Liver (tissue), 9 donors: ENCODE results near the gene CCDC186. TPM values are rescaled to one million over a fixed set of nuclear protein-coding genes. Genes with fewer than 3 reads are reported as not detected.

Experiments used
- DNase-seq: peaks from one replicate; pipeline ENCODE4 v3.0.0-alpha.2; 2017; ENCODE audit warnings: low spot score
- H3K27ac ChIP-seq, 2 donors: one replicate each; pipeline ENCODE4 v1.7.0; 2013; ENCODE audit warnings: inconsistent platforms in 2 of 2, low read length in 2 of 2, control low read depth in 1 of 2, low read depth in 1 of 2, mild to moderate bottlenecking in 1 of 2
- H3K27me3 ChIP-seq, 4 donors: one replicate each; pipeline versions ENCODE4 v1.6.1 to v1.7.0; 2013; ENCODE audit warnings: low read length in 3 of 4, inconsistent platforms in 1 of 4, mild to moderate bottlenecking in 1 of 4, moderate library complexity in 1 of 4; ENCODE audit not compliant: control insufficient read depth in 4 of 4, insufficient read depth in 4 of 4
- H3K36me3 ChIP-seq, 4 donors: one replicate each; pipeline versions ENCODE4 v1.6.1 to v1.7.0; 2013; ENCODE audit warnings: low read length in 3 of 4, mild to moderate bottlenecking in 3 of 4, low read depth in 1 of 4, moderate library complexity in 1 of 4; ENCODE audit not compliant: control insufficient read depth in 4 of 4, insufficient read depth in 3 of 4
- H3K4me1 ChIP-seq, 4 donors: one replicate each; pipeline versions ENCODE4 v1.6.1 to v1.7.0; 2013; ENCODE audit warnings: low read length in 3 of 4, mild to moderate bottlenecking in 3 of 4, moderate library complexity in 1 of 4; ENCODE audit not compliant: control insufficient read depth in 4 of 4, insufficient read depth in 4 of 4
- H3K4me3 ChIP-seq, 3 donors: one replicate each; pipeline versions ENCODE4 v1.6.1 to v1.7.0; 2013; ENCODE audit warnings: low read length in 3 of 3, control low read depth in 1 of 3, low read depth in 1 of 3, mild to moderate bottlenecking in 1 of 3
- H3K9ac ChIP-seq, 2 donors: one replicate each; pipeline ENCODE4 v1.7.0; 2013; ENCODE audit warnings: low read length in 2 of 2, mild to moderate bottlenecking in 2 of 2, moderate library complexity in 2 of 2, control low read depth in 1 of 2, low read depth in 1 of 2
- H3K9me3 ChIP-seq, 4 donors: one replicate each; pipeline versions ENCODE4 v1.6.1 to v1.7.0; 2013; ENCODE audit warnings: low read length in 3 of 4; ENCODE audit not compliant: control insufficient read depth in 4 of 4
- ATF3 ChIP-seq: IDR thresholded peaks from 2 replicates; pipeline ENCODE4 v1.6.1; 2016; ENCODE audit warnings: antibody characterized with exemption
- CTCF ChIP-seq: fragments of 150-350 bp; IDR thresholded peaks from 2 replicates; pipeline ENCODE4 v1.5.1; 2017; ENCODE audit warnings: improper control_type of control experiment, low read depth, low read length; ENCODE audit not compliant: missing input control
- FOXA1 ChIP-seq: IDR thresholded peaks from 2 replicates; pipeline ENCODE4 v1.6.1; 2016; ENCODE audit warnings: antibody characterized with exemption
- GABPA ChIP-seq, 2 donors: IDR thresholded peaks in 1 of 2; conservative IDR thresholded peaks in 1 of 2; 2 replicates each; pipeline ENCODE4 v1.6.1; 2016; ENCODE audit warnings: antibody characterized with exemption in 2 of 2, mild to moderate bottlenecking in 1 of 2, moderate library complexity in 1 of 2
- HNF4A ChIP-seq, 2 donors: conservative IDR thresholded peaks; 2 replicates each; pipeline ENCODE4 v1.6.1; 2016; ENCODE audit warnings: antibody characterized with exemption in 2 of 2, mild to moderate bottlenecking in 2 of 2
- HNF4G ChIP-seq: IDR thresholded peaks from 2 replicates; pipeline ENCODE4 v1.6.1; 2016; ENCODE audit warnings: antibody characterized with exemption
- JUND ChIP-seq, 2 donors: IDR thresholded peaks; 2 replicates each; pipeline ENCODE4 v1.6.1; 2016; ENCODE audit warnings: antibody characterized with exemption in 2 of 2
- NR2F2 ChIP-seq: IDR thresholded peaks from 2 replicates; pipeline ENCODE4 v1.6.1; 2016; ENCODE audit warnings: antibody characterized with exemption
- RXRA ChIP-seq, 2 donors: IDR thresholded peaks; 2 replicates each; pipeline ENCODE4 v1.6.1; 2017 to 2018; ENCODE audit warnings: antibody characterized with exemption in 2 of 2, mild to moderate bottlenecking in 1 of 2
- SP1 ChIP-seq: IDR thresholded peaks from 2 replicates; pipeline ENCODE4 v1.6.1; 2018; ENCODE audit warnings: antibody characterized with exemption, mild to moderate bottlenecking
- WGBS: extraction: QIAGEN DNeasy Blood & Tissue Kit; methylation state at CpG from one replicate; pipeline ENCODE4 v1.1.7; 2013; 5-methylcytosine and 5-hydroxymethylcytosine counted together
- polyA plus RNA-seq, 2 donors: library from polyadenylated mRNA; stranded (reverse) in 1 of 2; unstranded in 1 of 2; fragments of 200-250 nt in 1 of 2; fragments of >200 nt in 1 of 2; fragmentation: Nextera tagmentation in 1 of 2; extraction: Ambion mirVana in 1 of 2; gene quantifications; one replicate each; pipeline versions ENCODE4 v1.2.1 to v1.2.3, GENCODE V29; 2013 to 2015
- total RNA-seq, 2 donors: library from RNA; depleted of rRNA; stranded (reverse); fragments of >200 nt; gene quantifications; one replicate each; pipeline ENCODE4 v1.2.3, GENCODE V29; 2014
- TF ChIP-seq, protein P1 (sequence below): IDR thresholded peaks from 2 replicates; pipeline ENCODE4 v1.6.1; 2016; ENCODE audit warnings: antibody characterized with exemption, mild to moderate bottlenecking
- donor health status: healthy.
- donor health status: healthy.
- donor health status: healthy.
- donor health status: healthy.
- donor health status: healthy.

Gene CCDC186
- total and polyA plus RNA-seq, 4 donors = 1.9 to 11.6 (median 6.1) TPM

GRCh38 chr10:114183563-114183962 lies 9.6 kb upstream of the CCDC186 start (continued):
- TF ChIP-seq ATF3 (no peak), HNF4G (no peak), RXRA (IDR thresholded peaks at IDR 0.05) (no peak)

- DNase-seq = no peak
- Histone ChIP-seq H3K9ac (no peak overlapping the region), H3K9me3 (no peaks in the 10 kb centered on the region), H3K27ac (no peak overlapping the region), H3K27me3 (no peaks in the 10 kb centered on the region), H3K4me1 (no peaks in the 10 kb centered on the region), H3K4me3 (no peak overlapping the region), H3K36me3 (no peaks in the 10 kb centered on the region)
- 37% methylated on average over 5 of the region's 5 CpGs for WGBS
- TF ChIP-seq JUND (IDR thresholded peaks at IDR 0.05) = no peak
- no peak for TF ChIP-seq HNF4A (conservative IDR thresholded peaks at IDR 0.05)
These were observed 8.0 kb upstream of the CCDC186 start for GRCh38 chr10:114181971-114182370.

GRCh38 chr10:114180937-114181336 lies 6.9 kb upstream of the CCDC186 start:
- Histone ChIP-seq H3K9me3 (no peaks in the 10 kb centered on the region), H3K27ac (no peak overlapping the region), H3K9ac (no peak overlapping the region), H3K4me3 (no peak overlapping the region), H3K27me3 (no peaks in the 10 kb centered on the region), H3K36me3 (no peaks in the 10 kb centered on the region), H3K4me1 (no peaks in the 10 kb centered on the region)
- WGBS = 86% methylated on average over 3 of the region's 3 CpGs
- DNase-seq = no peak
- TF ChIP-seq CTCF (no peak), GABPA (IDR thresholded peaks at IDR 0.05 in 1 of 2, conservative IDR thresholded peaks at IDR 0.05 in 1 of 2) (no peak), SP1 (no peak), NR2F2 (no peak), ATF3 (no peak), RXRA (IDR thresholded peaks at IDR 0.05) (no peak), FOXA1 (no peak)
- TF ChIP-seq, protein P1, sequence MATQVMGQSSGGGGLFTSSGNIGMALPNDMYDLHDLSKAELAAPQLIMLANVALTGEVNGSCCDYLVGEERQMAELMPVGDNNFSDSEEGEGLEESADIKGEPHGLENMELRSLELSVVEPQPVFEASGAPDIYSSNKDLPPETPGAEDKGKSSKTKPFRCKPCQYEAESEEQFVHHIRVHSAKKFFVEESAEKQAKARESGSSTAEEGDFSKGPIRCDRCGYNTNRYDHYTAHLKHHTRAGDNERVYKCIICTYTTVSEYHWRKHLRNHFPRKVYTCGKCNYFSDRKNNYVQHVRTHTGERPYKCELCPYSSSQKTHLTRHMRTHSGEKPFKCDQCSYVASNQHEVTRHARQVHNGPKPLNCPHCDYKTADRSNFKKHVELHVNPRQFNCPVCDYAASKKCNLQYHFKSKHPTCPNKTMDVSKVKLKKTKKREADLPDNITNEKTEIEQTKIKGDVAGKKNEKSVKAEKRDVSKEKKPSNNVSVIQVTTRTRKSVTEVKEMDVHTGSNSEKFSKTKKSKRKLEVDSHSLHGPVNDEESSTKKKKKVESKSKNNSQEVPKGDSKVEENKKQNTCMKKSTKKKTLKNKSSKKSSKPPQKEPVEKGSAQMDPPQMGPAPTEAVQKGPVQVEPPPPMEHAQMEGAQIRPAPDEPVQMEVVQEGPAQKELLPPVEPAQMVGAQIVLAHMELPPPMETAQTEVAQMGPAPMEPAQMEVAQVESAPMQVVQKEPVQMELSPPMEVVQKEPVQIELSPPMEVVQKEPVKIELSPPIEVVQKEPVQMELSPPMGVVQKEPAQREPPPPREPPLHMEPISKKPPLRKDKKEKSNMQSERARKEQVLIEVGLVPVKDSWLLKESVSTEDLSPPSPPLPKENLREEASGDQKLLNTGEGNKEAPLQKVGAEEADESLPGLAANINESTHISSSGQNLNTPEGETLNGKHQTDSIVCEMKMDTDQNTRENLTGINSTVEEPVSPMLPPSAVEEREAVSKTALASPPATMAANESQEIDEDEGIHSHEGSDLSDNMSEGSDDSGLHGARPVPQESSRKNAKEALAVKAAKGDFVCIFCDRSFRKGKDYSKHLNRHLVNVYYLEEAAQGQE = no peak
